A549 (cell line): ENCODE results near the gene SMU1. TPM values are rescaled to one million over a fixed set of nuclear protein-coding genes. Genes with fewer than 3 reads are reported as not detected.

ENCODE experiments used
- ATAC-seq, 2 experiments: fragments of 200-7000 bp in 1 of 2; fragments of >200 bp in 1 of 2; cut with Nextera tagmentation in 1 of 2; cut with Tn5 transposase in 1 of 2; 3 replicates each; pipeline versions ENCODE4 v1.8.0 to v1.9.1; 2018 to 2020; ENCODE audit warnings: mild to moderate bottlenecking in 1 of 2, moderate library complexity in 1 of 2
- CTCF ChIA-PET: fragments of 300-600 bp; sonication (Branson Sonifier 250); formaldehyde crosslinking; extraction: SDS; loops from one replicate; lab custom pipeline; 2021; ENCODE audit warnings: antibody characterized with exemption, inconsistent platforms; lab: Yijun Ruan, JAX
- POLR2A ChIA-PET: fragments of 350-600 bp; formaldehyde crosslinking; extraction: SDS; loops from one replicate; lab custom pipeline; 2021; ENCODE audit warnings: antibody characterized with exemption, inconsistent platforms; lab: Yijun Ruan, JAX
- DNase-seq, 2 experiments: peaks; one replicate each; pipeline versions ENCODE4 v3.0.0 to v3.0.0-alpha.2; 2011 to 2016; ENCODE audit warnings: low read depth in 1 of 2, low spot score in 1 of 2
- FAIRE-seq: peaks from 2 replicates; lab custom pipeline; 2011; peaks lifted over from hg19 to GRCh38; lab: Jason Lieb, UNC
- H3K27ac ChIP-seq, 2 experiments: fragments of >200 bp; sonication (Bioruptor Twin); formaldehyde crosslinking; 3 replicates each; pipeline ENCODE4 v1.5.1; 2016 to 2017
- H3K4me1 ChIP-seq: fragments of >200 bp; sonication (Bioruptor Twin); formaldehyde crosslinking; 3 replicates; pipeline ENCODE4 v1.6.1; 2016
- H3K4me2 ChIP-seq: fragments of >200 bp; sonication (Bioruptor Twin); formaldehyde crosslinking; 3 replicates; pipeline ENCODE4 v1.6.1; 2016
- H3K4me3 ChIP-seq: fragments of >200 bp; sonication (Bioruptor Twin); formaldehyde crosslinking; 3 replicates; pipeline ENCODE4 v1.5.1; 2016
- H3K9me3 ChIP-seq: fragments of >200 bp; sonication (Bioruptor Twin); formaldehyde crosslinking; 3 replicates; pipeline ENCODE4 v1.6.1; 2016
- CBX8 ChIP-seq: fragments of 200-600 bp; sonication (generic); IDR thresholded peaks from 2 replicates; pipeline ENCODE4 v1.6.1; 2016
- CEBPB ChIP-seq, 2 experiments: fragments of >200 bp in 1 of 2; sonication (Bioruptor Twin) in 1 of 2; formaldehyde crosslinking in 1 of 2; IDR thresholded peaks; 2 replicates each; pipeline ENCODE4 v1.6.1; 2012 to 2016
- E2F6 ChIP-seq: IDR thresholded peaks from 2 replicates; pipeline ENCODE4 v1.6.1; 2012; ENCODE audit warnings: low read depth, borderline replicate concordance
- ESRRA ChIP-seq: fragments of 150-350 bp; IDR thresholded peaks from 2 replicates; pipeline ENCODE4 v1.6.1; 2014; ENCODE audit warnings: mild to moderate bottlenecking, low read length, borderline replicate concordance
- FOSB ChIP-seq: fragments of 250-450 bp; sonication (Bioruptor Pico); IDR thresholded peaks from 2 replicates; pipeline ENCODE4 v1.5.0; 2020; ENCODE audit warnings: mild to moderate bottlenecking, moderate library complexity
- KDM1A ChIP-seq: fragments of 200-600 bp; sonication (generic); IDR thresholded peaks from 2 replicates; pipeline ENCODE4 v1.6.1; 2016; ENCODE audit warnings: low read depth, mild to moderate bottlenecking
- MYC ChIP-seq: IDR thresholded peaks from 2 replicates; pipeline ENCODE4 v1.6.1; 2012; ENCODE audit warnings: mild to moderate bottlenecking, inconsistent platforms, low read length, improper control_type of control experiment, borderline replicate concordance
- NPAS2 ChIP-seq: fragments of 250-450 bp; sonication (Bioruptor Pico); IDR thresholded peaks from 2 replicates; pipeline ENCODE4 v1.8.0; 2022; ENCODE audit warnings: mild to moderate bottlenecking, moderate library complexity, borderline replicate concordance
- PBX3 ChIP-seq: IDR thresholded peaks from 2 replicates; pipeline ENCODE4 v1.6.1; 2012
- RARB ChIP-seq: fragments of 250-450 bp; sonication (Bioruptor Pico); IDR thresholded peaks from 2 replicates; pipeline ENCODE4 v1.8.0; 2021; ENCODE audit warnings: mild to moderate bottlenecking, moderate library complexity
- RCOR1 ChIP-seq: fragments of 150-350 bp; IDR thresholded peaks from 2 replicates; pipeline ENCODE4 v1.6.1; 2014; ENCODE audit warnings: antibody characterized with exemption, low read length, low read depth
- RNF2 ChIP-seq: fragments of 200-600 bp; sonication (generic); IDR thresholded peaks from 2 replicates; pipeline ENCODE4 v1.6.1; 2016; ENCODE audit warnings: low read depth, mild to moderate bottlenecking, antibody characterized with exemption, moderate library complexity, borderline replicate concordance
- SMC3 ChIP-seq: fragments of >200 bp; sonication (Bioruptor Twin); formaldehyde crosslinking; IDR thresholded peaks from 3 replicates; pipeline ENCODE4 v1.6.1; 2018; ENCODE audit warnings: inconsistent platforms
- TFCP2L1 ChIP-seq: fragments of 250-450 bp; sonication (Bioruptor Pico); IDR thresholded peaks from 2 replicates; pipeline ENCODE4 v1.5.0; 2021; ENCODE audit warnings: mild to moderate bottlenecking
- TP53 ChIP-seq: fragments of 250-450 bp; sonication (Bioruptor Pico); IDR thresholded peaks from 2 replicates; pipeline ENCODE4 v1.5.0; 2021; ENCODE audit warnings: mild to moderate bottlenecking, moderate library complexity
- USF2 ChIP-seq: fragments of 450-650 bp; IDR thresholded peaks from 2 replicates; pipeline ENCODE4 v1.6.1; 2014; ENCODE audit warnings: antibody characterized with exemption
- ZC3H11A ChIP-seq: fragments of 450-650 bp; IDR thresholded peaks from 2 replicates; pipeline ENCODE4 v1.6.1; 2014; ENCODE audit warnings: antibody characterized with exemption, mild to moderate bottlenecking
- ZNF302 ChIP-seq: fragments of 250-450 bp; sonication (Bioruptor Pico); IDR thresholded peaks from 2 replicates; pipeline ENCODE4 v1.9.0; 2021; ENCODE audit warnings: inconsistent platforms, mild to moderate bottlenecking, moderate library complexity
- ZSCAN20 ChIP-seq: fragments of 250-450 bp; sonication (Bioruptor Pico); IDR thresholded peaks from 2 replicates; pipeline ENCODE4 v1.8.0; 2022; ENCODE audit warnings: mild to moderate bottlenecking, moderate library complexity
- WGBS: methylation state at CpG from one replicate; pipeline ENCODE4 v1.1.6; 2017; ENCODE audit errors: missing lambda C conversion rate; 5-methylcytosine and 5-hydroxymethylcytosine counted together
- polyA plus RNA-seq, 4 experiments: library from polyadenylated mRNA; depleted of rRNA in 3 of 4; stranded (reverse); fragments of >200 nt; fragmentation: RNase III in 1 of 4; extraction: RNeasy Plus Mini Kit Qiagen cat#74134 plus additional on column Dnase treatment in 1 of 4; gene quantifications; 2 replicates in 3 of 4; 3 replicates in 1 of 4; pipeline ENCODE4 v1.2.3, GENCODE V29; 2011 to 2017
- TF ChIP-seq, protein P1 (sequence below): fragments of 150-350 bp; IDR thresholded peaks from 2 replicates; pipeline ENCODE4 v1.6.1; 2014; ENCODE audit warnings: low read depth, mild to moderate bottlenecking, low read length

Gene SMU1
- polyA plus RNA-seq, 2 of the 4 experiments (the other 2 are of a cell fraction) = 25.0 to 26.0 TPM

DNA sequence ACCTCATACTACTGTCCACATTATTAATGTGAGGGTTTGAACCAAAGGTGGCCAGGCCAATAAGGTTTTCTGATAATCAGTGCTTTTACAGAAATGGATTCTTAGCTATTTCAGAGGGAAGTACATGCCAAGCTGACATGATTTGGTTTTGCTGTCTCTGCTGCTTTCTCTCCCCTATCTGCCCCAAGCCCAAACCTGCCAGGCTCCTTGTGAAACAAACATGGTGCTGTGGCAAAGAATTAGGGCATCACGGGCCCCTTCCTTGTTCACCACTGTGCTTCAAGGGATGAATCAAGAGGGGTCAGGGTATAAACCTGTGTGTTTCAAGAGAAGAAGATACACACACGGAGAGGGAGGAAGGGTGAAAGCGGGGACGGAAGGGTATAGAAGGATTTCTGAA is 41.3 kb upstream of the SMU1 start:
- H3K4me3 ChIP-seq = no peak overlapping the region
- peak overlapping the region in 1 of 2 experiments; percentile 9; a peak in 3 of 6 replicates for H3K27ac ChIP-seq
- peaks cover 15% of the 10 kb centered on the region for H3K4me1 ChIP-seq
- FAIRE-seq (no peak), DNase-seq (no peak), ATAC-seq (no peak)
- TF ChIP-seq FOSB (no peak), RNF2 (no peak), SMC3 (no peak), USF2 (no peak), TP53 (no peak), ZNF302 (CRISPR knock-in tag) (no peak), ZSCAN20 (CRISPR knock-in tag) (no peak), KDM1A (no peak), RCOR1 (no peak), RARB (CRISPR knock-in tag) (no peak), MYC (no peak), NPAS2 (CRISPR knock-in tag) (no peak), ZC3H11A (no peak)
- 97% methylated on average over 4 of the region's 4 CpGs for WGBS
- ChIA-PET CTCF (interaction anchor here (1.2 kb wide), 1 partner anchor 12 kb away, joined by 3 read pairs; no protein-coding TSS in a partner anchor), POLR2A (no interaction called here)
- no peaks in the 10 kb centered on the region for H3K9me3 ChIP-seq
- H3K4me2 ChIP-seq = no peak overlapping the region

DNA sequence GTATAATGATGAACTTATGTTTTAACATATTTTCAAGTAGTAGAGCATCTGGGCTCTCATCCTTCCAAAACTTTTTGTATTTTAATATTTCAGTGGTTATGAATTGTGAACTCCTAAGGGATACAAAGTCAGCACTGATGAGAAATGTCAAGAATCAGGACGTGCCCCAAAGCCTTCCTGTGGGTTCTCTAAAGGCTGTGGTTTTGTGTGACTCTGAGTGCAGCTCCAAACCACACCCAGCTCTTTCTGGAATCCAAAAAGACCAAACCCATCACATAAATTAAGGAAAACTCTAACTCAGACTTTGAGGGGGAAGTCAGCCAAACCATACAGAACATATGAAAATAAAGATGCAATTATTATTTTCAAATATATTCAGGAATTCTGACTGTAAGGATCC is 40.8 kb upstream of the SMU1 start:
- H3K4me2 ChIP-seq = no peak overlapping the region

More for the DNA sequence above, 40.8 kb upstream of the SMU1 start:
- 76% methylated on average over 1 of the region's 1 CpG for WGBS
- DNase-seq (no peak), FAIRE-seq (no peak), ATAC-seq (no peak)
- H3K4me3 ChIP-seq = no peak overlapping the region
- H3K9me3 ChIP-seq = no peaks in the 10 kb centered on the region
- ChIA-PET POLR2A (interaction anchor here (0.6 kb wide), 1 partner anchor 122 kb away, joined by 3 read pairs; no protein-coding TSS in a partner anchor), CTCF (no interaction called here)
- H3K27ac ChIP-seq = peak overlapping the region in 1 of 2 experiments; percentile 9; a peak in 2 of 6 replicates
- TF ChIP-seq PBX3 (no peak), E2F6 (no peak), TFCP2L1 (CRISPR knock-in tag) (no peak), CEBPB (IDR thresholded peaks at IDR 0.05) (no peak), TP53 (no peak), ESRRA (no peak), USF2 (no peak), CBX8 (no peak)
- TF ChIP-seq, protein P1, sequence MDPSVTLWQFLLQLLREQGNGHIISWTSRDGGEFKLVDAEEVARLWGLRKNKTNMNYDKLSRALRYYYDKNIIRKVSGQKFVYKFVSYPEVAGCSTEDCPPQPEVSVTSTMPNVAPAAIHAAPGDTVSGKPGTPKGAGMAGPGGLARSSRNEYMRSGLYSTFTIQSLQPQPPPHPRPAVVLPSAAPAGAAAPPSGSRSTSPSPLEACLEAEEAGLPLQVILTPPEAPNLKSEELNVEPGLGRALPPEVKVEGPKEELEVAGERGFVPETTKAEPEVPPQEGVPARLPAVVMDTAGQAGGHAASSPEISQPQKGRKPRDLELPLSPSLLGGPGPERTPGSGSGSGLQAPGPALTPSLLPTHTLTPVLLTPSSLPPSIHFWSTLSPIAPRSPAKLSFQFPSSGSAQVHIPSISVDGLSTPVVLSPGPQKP = no peak
- TF ChIP-seq, all 56 proteins: peak for 0
- peaks cover 15% of the 10 kb centered on the region for H3K4me1 ChIP-seq
